Dendritic cell treated with granulocyte-macrophage colony-stimulating factor and Interleukin-4, amounts not matched to agents 40 ng/mL and 50 ng/mL, for 4 days (primary cell): ENCODE results near the gene AOAH.

ENCODE experiments used
- H3K27ac Mint-ChIP-seq: one replicate; pipeline ENCODE4 v1.8.0; 2022; ENCODE audit warnings: mild to moderate bottlenecking, mixed read lengths
- H3K27me3 Mint-ChIP-seq: one replicate; pipeline ENCODE4 v1.8.0; 2022; ENCODE audit warnings: mild to moderate bottlenecking, mixed read lengths
- H3K36me3 Mint-ChIP-seq: one replicate; pipeline ENCODE4 v1.8.0; 2022; ENCODE audit warnings: low read depth, mixed read lengths
- H3K4me1 Mint-ChIP-seq: one replicate; pipeline ENCODE4 v1.8.0; 2022; ENCODE audit warnings: low read depth, mixed read lengths
- H3K4me3 Mint-ChIP-seq: one replicate; pipeline ENCODE4 v1.8.0; 2022; ENCODE audit warnings: mild to moderate bottlenecking, moderate library complexity, mixed read lengths
- H3K9me3 Mint-ChIP-seq: one replicate; pipeline ENCODE4 v1.8.0; 2022; ENCODE audit warnings: mixed read lengths
- intact Hi-C: fragments of 100-400 bp; cut with micrococcal nuclease; formaldehyde crosslinking; loops from one replicate; pipeline ENCODE4 v1.15.0; 2022

The AOAH gene

DNA sequence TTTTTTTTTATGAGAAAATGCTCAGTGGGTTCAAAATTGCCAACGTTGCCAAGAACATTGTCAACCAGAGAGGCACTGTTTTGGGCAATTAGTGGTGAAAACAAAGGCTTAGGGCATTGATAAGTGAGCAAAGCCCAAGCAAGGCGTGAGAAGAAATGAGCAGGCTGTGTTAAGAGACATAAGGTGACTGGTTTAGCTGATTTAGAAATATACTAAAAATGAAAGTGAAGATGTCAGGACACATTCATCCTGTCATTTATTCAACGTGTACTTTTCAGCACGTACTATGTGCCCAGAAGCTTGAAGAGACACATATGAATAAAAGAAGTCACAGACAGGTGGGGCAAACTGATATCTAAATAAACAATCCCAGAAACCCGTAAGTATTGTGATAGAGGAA lies 31.8 kb downstream of the AOAH start:
- peaks cover 52% of the 10 kb centered on the region for H3K36me3 Mint-ChIP-seq
- H3K9me3 Mint-ChIP-seq: no peaks in the 10 kb centered on the region
- H3K4me3 Mint-ChIP-seq: no peak overlapping the region
- peak overlapping the region; percentile 20 for H3K27ac Mint-ChIP-seq
- H3K27me3 Mint-ChIP-seq: no peaks in the 10 kb centered on the region
- peaks cover 29% of the 10 kb centered on the region for H3K4me1 Mint-ChIP-seq
- intact Hi-C loops: loop anchor here (5.0 kb wide), 1 partner anchor 90 kb away; no protein-coding TSS in a partner anchor

DNA sequence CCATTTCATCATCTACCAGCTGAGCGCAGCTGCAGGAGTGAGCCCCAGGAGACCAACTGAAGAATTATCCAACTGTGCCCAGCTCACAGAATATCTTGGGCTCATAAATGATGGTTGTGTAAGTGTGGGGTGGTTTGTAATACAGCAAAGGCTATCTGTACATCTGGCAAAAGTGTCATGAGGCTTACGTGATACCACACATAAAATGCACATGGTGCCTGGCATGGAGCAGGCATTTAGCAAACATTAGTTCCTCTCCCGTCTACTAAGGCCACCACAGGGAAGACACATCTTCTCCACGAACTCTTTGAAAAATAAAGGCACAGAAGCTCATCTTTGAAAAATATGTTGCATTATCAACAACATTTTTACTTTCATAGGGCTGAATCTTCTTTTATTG lies 32.3 kb downstream of the AOAH start:
- Mint-ChIP-seq H3K4me3 (no peak overlapping the region), H3K4me1 (peaks cover 29% of the 10 kb centered on the region), H3K27ac (peak overlapping the region; percentile 50), H3K27me3 (no peaks in the 10 kb centered on the region), H3K9me3 (no peaks in the 10 kb centered on the region), H3K36me3 (peaks cover 57% of the 10 kb centered on the region)
- intact Hi-C loops: loop anchor here (5.0 kb wide), 1 partner anchor 90 kb away; no protein-coding TSS in a partner anchor

DNA sequence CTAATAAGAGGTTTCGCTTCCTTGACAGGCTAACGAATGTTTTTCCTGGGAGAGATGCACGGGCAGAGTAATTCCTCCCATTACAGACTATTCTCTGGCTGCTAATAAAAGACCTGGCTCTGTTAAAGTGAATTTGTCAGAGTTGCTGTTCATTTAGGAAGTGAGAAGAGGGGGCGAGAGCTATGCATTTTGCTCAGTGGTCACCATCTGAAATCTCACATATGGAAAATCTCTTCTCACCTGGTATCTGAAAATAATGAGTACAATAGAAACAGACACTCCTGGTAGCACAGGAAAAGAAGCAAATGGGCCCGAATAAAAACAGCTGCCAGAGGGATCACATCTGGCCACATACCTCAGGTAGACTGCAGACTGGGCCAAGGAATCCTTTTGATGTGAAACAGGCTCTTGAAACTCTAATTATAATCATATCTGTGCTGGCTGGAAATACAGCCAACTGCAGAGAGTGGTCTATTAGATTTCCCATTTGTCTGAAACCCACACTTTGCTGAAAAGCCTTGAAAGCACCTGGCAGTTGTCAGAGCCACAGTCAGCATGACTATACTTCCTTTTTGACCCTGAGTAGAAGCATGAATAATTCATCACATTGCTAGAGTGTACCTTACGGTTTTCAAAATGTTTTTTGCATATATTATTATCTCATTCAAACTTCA lies 33.6 kb downstream of the AOAH start:
- intact Hi-C loops: loop anchor here (5.0 kb wide), 1 partner anchor 92 kb away; no protein-coding TSS in a partner anchor
- Mint-ChIP-seq H3K4me3 (no peak overlapping the region), H3K27me3 (no peaks in the 10 kb centered on the region), H3K27ac (peak overlapping the region; percentile 25), H3K9me3 (no peaks in the 10 kb centered on the region), H3K4me1 (peaks cover 36% of the 10 kb centered on the region), H3K36me3 (peaks cover 67% of the 10 kb centered on the region)

DNA sequence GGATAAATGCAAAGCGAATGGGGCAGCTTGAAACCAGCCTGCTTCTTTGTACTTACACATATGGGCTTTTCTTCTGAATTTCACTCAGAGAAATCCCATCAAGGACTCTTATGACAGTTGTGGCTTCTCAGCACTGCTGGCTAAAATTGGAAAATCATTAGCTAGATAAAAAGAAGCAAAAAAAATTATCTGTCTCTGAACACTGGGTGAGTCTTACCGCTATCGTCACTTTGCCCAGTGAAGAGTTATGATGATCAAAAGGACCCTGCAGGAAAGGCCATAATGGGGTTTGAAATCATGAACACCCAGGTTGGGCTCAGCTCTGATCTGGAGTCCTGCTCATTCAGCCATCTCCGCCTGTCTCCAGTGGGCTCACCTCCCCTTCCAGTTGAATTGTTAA lies 34.3 kb downstream of the AOAH start:
- Mint-ChIP-seq H3K27me3 (no peaks in the 10 kb centered on the region), H3K4me3 (no peak overlapping the region)

DNA sequence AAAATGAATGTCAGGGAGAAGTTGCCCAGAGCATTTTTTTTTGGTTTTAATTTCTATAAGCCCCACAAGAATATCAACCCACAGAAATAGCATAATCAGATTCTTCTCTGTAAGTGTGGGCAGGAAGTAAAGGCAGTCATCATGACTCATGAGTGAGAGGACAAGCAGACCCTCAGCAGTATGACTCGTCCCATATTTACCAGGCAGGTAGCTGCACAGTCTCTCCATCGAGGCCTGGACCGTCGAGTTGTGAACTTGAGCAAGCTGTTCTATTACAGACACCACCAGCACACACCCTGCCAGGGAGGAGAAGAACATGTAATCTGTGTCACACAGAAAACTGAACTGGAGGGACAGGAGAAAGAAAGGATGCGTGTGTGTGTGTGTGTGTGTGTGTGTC lies 37.8 kb downstream of the AOAH start:
- Mint-ChIP-seq H3K4me1 (peaks cover 29% of the 10 kb centered on the region), H3K27me3 (no peaks in the 10 kb centered on the region), H3K4me3 (no peak overlapping the region), H3K27ac (no peak overlapping the region), H3K36me3 (peaks cover 75% of the 10 kb centered on the region), H3K9me3 (no peaks in the 10 kb centered on the region)
- intact Hi-C loops: no loop called here

More for the DNA sequence above, 34.3 kb downstream of the AOAH start:
- no peaks in the 10 kb centered on the region for H3K9me3 Mint-ChIP-seq
- peak overlapping the region; percentile 25 for H3K27ac Mint-ChIP-seq
- intact Hi-C loops: loop anchor here (5.0 kb wide), 1 partner anchor 92 kb away; no protein-coding TSS in a partner anchor
- H3K4me1 Mint-ChIP-seq: peaks cover 36% of the 10 kb centered on the region
- peaks cover 73% of the 10 kb centered on the region for H3K36me3 Mint-ChIP-seq

DNA sequence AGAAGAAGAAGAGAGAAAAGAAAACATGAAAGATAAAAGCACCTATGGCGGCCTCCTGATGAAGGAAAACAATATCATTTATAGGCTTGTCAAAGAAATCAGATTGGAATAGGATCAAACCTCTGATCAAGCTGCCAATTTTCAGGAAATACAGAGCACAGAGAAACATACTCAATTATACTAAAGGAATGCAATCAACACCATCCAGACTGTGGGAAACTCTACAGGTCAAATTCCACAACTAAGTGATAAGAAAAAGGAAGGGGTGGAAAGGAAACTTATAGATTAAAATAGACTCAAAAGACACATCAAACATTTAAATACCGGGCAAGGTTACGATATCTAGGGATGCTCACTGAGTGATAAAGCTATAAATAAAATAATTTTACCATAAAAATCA lies 39.3 kb downstream of the AOAH start:
- Mint-ChIP-seq H3K27ac (no peak overlapping the region), H3K4me3 (no peak overlapping the region), H3K27me3 (no peaks in the 10 kb centered on the region), H3K36me3 (peaks cover 75% of the 10 kb centered on the region), H3K9me3 (no peaks in the 10 kb centered on the region), H3K4me1 (peaks cover 14% of the 10 kb centered on the region)
- intact Hi-C loops: loop anchor here (5.0 kb wide), 1 partner anchor 497 kb away; no protein-coding TSS in a partner anchor

DNA sequence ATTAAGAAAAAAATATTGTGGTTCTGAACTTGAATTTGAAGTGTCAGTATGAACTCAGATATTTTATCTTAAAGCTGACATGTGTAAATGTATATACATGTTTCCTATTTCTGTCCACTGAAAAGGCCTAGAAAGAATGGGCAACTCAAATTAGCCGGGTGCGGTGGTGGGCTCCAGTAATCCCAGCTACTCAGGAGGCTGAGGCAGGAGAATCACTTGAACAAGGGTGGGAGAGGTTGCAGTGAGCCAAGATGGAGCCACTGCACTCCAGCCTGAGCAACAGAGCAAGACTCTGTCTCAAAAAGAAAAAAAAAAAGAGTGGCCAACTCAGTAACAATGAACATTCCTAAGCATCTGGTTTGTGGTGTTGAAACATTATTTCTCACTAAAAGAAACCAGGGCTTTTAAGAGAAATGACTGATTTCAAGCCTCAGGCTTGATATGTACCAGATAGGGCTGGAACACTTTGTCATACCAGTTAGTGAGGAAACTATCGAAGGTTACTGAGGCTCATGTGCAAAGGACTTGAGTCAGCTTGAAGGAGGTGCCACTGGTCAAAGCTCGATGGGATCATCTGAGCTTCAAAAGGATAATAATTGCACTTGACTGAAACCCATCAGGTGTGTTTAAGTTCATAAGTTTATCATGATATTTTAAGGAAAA lies 40.5 kb downstream of the AOAH start:
- H3K9me3 Mint-ChIP-seq: no peaks in the 10 kb centered on the region
- H3K4me1 Mint-ChIP-seq: peaks cover 14% of the 10 kb centered on the region
- H3K4me3 Mint-ChIP-seq: no peak overlapping the region
- H3K27ac Mint-ChIP-seq: no peak overlapping the region
- peaks cover 67% of the 10 kb centered on the region for H3K36me3 Mint-ChIP-seq
- H3K27me3 Mint-ChIP-seq: no peaks in the 10 kb centered on the region
- intact Hi-C loops: loop anchor here (5.0 kb wide), 1 partner anchor 498 kb away; no protein-coding TSS in a partner anchor

DNA sequence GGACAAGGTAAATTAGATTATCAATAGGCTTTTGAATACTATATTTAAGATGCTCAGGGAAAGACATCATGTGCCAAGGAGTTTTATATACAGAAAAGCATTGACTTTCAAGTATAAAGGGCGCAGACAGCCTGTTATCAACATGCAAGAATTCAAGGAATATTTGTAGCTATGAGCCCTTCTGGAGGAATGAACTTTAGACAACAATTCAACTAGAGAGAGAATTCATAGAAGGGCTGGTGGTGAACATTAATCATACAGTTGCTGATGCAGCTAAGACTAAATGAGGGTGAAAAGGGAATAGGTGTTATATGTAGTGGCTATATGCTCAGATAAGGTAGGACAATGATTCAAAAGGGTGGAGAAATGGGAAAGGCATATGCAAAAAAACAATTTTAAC lies 41.2 kb downstream of the AOAH start:
- peaks cover 20% of the 10 kb centered on the region for H3K4me1 Mint-ChIP-seq
- no peaks in the 10 kb centered on the region for H3K27me3 Mint-ChIP-seq
- no peak overlapping the region for H3K27ac Mint-ChIP-seq
- H3K4me3 Mint-ChIP-seq: no peak overlapping the region
- peaks cover 66% of the 10 kb centered on the region for H3K36me3 Mint-ChIP-seq
- intact Hi-C loops: loop anchor here (5.0 kb wide), 1 partner anchor 499 kb away; no protein-coding TSS in a partner anchor
- no peaks in the 10 kb centered on the region for H3K9me3 Mint-ChIP-seq

DNA sequence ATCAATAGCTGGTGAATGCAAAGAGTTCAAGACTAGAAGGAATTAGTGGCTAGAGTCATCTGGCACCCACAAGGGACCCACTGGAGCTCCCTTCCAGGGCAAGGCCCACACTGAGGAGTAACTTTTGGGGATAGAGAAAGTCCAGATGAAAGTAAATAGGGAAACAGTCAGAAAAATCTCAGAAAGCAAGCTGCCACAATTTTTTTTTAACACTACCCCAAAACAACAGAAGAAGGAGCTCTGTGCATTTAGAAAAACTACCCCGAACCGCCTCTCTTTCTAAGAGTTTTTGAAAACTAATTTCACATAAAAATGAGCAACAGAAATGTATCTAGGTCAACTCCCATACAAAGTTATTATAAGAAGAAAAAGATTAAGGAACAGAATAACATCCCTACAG lies 42.2 kb downstream of the AOAH start:
- Mint-ChIP-seq H3K9me3 (no peaks in the 10 kb centered on the region), H3K4me1 (peaks cover 26% of the 10 kb centered on the region), H3K27me3 (no peaks in the 10 kb centered on the region), H3K4me3 (no peak overlapping the region), H3K27ac (peak overlapping the region; percentile 49), H3K36me3 (peaks cover 61% of the 10 kb centered on the region)
- intact Hi-C loops: loop anchor here (5.0 kb wide), 1 partner anchor 500 kb away; no protein-coding TSS in a partner anchor

DNA sequence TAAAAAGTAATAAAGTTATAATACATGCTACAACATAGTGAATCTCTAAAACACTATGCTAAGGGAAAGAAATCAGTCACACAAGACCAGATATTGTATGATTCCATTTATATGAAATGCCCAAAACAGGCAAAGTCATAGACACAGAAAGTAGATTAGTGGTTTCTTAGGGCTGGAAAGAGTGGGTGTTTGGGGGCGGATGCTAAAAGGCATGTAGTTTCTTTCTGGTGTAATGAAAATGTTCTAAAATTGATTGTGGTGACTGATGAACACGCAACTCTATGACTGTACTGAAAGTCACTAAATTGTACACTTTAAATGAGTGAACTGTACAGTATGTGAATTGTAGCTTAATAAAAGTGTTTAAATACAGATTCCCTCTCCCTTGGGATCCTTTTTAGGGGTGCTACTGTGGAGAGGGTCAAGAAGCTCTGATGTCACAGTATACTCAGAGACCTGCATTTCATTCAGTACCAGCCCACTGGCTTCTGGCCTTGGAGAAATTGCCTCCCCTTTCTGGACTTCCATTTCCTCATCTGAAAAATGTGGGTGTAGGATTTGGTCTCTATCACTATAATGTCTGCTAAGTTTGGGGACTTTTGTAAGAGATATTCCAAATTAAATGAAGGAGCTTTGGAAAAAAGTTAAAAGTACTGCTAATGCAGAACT lies 46.4 kb downstream of the AOAH start:
- no peak overlapping the region for H3K4me3 Mint-ChIP-seq
- intact Hi-C loops: no loop called here
- H3K27me3 Mint-ChIP-seq: no peaks in the 10 kb centered on the region
- H3K36me3 Mint-ChIP-seq: peaks cover 52% of the 10 kb centered on the region
- H3K9me3 Mint-ChIP-seq: no peaks in the 10 kb centered on the region
- peak overlapping the region; percentile 23 for H3K27ac Mint-ChIP-seq
- peaks cover 32% of the 10 kb centered on the region for H3K4me1 Mint-ChIP-seq

DNA sequence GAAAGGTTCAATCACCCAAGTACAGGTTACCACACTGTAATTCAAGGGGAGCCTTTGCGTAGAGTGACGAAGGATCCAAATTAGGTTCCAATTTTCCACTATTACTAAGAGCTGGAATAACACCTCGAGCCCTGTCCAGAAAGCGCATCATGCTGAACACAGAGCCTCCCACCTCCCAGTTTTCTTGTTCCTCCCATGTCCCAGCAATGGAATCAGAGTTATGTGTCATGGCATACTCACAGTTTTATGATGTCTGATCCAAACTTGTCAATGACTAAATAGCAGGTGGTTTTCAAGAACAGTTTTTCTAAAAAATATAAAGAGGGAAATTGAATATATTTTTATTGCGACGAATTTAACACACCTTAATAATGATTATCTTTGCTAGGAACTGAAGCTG lies 50.6 kb downstream of the AOAH start:
- Mint-ChIP-seq H3K27ac (no peak overlapping the region), H3K27me3 (no peaks in the 10 kb centered on the region), H3K4me3 (no peak overlapping the region), H3K9me3 (no peaks in the 10 kb centered on the region), H3K36me3 (peaks cover 61% of the 10 kb centered on the region), H3K4me1 (peaks cover 38% of the 10 kb centered on the region)
- intact Hi-C loops: no loop called here

DNA sequence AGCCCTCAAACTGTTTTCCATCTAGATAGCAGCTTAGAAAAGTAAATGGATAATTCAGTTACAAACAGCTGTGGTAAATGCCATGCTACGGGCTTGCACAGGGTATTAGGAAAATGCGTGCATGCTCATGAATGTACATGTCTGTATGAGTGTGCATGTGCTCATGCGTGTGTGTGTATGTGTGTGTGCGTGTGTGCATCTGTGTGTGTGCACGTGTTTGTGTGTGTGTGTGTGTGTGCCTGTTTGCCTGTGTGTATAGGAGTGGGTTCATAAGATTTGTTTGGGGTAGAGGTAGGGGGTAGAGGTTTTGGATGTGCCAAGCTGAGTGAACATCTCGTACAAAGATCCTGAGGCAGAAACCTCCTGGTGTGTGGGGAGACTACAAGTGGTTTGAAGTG lies 52.9 kb downstream of the AOAH start:
- no peaks in the 10 kb centered on the region for H3K27me3 Mint-ChIP-seq
- peaks cover 79% of the 10 kb centered on the region for H3K36me3 Mint-ChIP-seq
- peak overlapping the region; percentile 14 for H3K27ac Mint-ChIP-seq
- no peaks in the 10 kb centered on the region for H3K9me3 Mint-ChIP-seq
- peaks cover 21% of the 10 kb centered on the region for H3K4me1 Mint-ChIP-seq
- intact Hi-C loops: loop anchor here (1.0 kb wide), 1 partner anchor 184 kb away; no protein-coding TSS in a partner anchor
- no peak overlapping the region for H3K4me3 Mint-ChIP-seq

DNA sequence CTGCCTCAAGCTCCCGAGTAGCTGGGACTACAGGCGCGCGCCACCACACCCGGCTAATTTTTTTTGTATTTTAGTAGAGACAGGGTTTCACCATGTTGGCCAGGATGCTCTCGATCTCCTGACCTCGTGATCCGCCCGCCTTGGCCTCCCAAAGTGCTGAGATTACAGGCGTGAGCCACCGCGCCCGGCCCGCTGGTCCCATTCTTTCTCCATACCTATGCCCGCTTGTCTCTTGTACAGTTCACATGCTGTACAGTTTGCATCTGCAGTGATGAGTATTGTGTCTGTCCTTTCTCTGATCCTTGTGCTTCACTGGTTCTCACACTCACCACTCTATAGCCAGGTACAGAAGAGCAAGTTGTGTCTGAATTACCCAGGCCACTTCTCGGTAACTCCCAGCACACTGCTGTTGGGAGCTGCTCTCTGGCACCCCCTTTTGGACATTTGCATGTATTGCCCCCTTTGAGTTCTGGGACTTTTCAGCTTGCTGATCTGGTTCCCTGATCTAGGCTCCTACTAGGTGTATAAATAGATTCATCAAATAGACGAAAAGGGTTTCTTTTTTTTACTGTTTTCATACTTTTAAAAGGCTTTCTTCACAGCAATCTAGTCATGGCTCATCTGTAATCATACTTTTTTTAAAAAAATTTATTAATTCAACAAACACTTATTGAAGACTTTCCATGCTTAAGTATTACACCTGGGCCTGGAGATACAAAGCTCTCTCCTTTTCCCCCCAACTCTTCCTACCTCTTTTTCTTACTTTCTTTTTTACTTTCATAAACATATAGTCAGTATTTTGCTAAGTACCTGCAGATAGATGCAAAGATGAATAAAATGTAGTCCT lies 53.5 kb downstream of the AOAH start:
- peak overlapping the region; percentile 45 for H3K27ac Mint-ChIP-seq
- H3K9me3 Mint-ChIP-seq: no peaks in the 10 kb centered on the region
- peaks cover 80% of the 10 kb centered on the region for H3K36me3 Mint-ChIP-seq
- intact Hi-C loops: loop anchor here (1.0 kb wide), 1 partner anchor 184 kb away; no protein-coding TSS in a partner anchor
- no peaks in the 10 kb centered on the region for H3K27me3 Mint-ChIP-seq
- no peak overlapping the region for H3K4me3 Mint-ChIP-seq
- H3K4me1 Mint-ChIP-seq: peaks cover 18% of the 10 kb centered on the region
